SK-N-SH (cell line): ENCODE measurements around the gene CALU. TPM values are rescaled to one million over a fixed set of nuclear protein-coding genes. Genes with fewer than 3 reads are reported as not detected.
A peak's percentile ranks its signal among the peaks of the same experiment; 100 is the strongest.

ENCODE experiments used
- CTCF ChIA-PET: fragments of 300-600, 350-600 bp; formaldehyde crosslinking; extraction: SDS; loops from one replicate; lab custom pipeline; 2021; lab: Yijun Ruan, JAX
- POLR2A ChIA-PET: fragments of 350-600 bp; sonication (Branson Sonifier 250); formaldehyde crosslinking; extraction: SDS; loops from one replicate; lab custom pipeline; 2020; ENCODE audit warnings: antibody characterized with exemption, inconsistent platforms; lab: Yijun Ruan, JAX
- DNase-seq: peaks from one replicate; pipeline ENCODE4 v3.0.0; 2012
- H2AFZ ChIP-seq: fragments of 200-600 bp; sonication (generic); 2 replicates; pipeline ENCODE4 v1.8.1; 2016; ENCODE audit warnings: antibody characterized with exemption, mild to moderate bottlenecking, low read depth
- H3F3A ChIP-seq: fragments of 200-600 bp; sonication (generic); replicated peaks from 2 replicates; pipeline ENCODE3; 2016; ENCODE audit warnings: antibody characterized with exemption, mild to moderate bottlenecking; ENCODE audit not compliant: insufficient read depth
- H3K27ac ChIP-seq, 2 experiments: fragments of 200-500 bp in 1 of 2; fragments of 200-600 bp in 1 of 2; sonication (Bioruptor generic) in 1 of 2; sonication (generic), shearing (Covaris generic) in 1 of 2; 2 replicates each; pipeline versions ENCODE4 v1.5.1 to v1.6.1; 2014 to 2016; ENCODE audit warnings: low read depth in 2 of 2, inconsistent platforms in 1 of 2, low read length in 1 of 2, mild to moderate bottlenecking in 1 of 2, mixed read lengths in 1 of 2
- H3K27me3 ChIP-seq: fragments of 200-600 bp; sonication (generic), shearing (Covaris generic); 2 replicates; pipeline ENCODE4 v1.6.1; 2016; ENCODE audit warnings: mixed run types; ENCODE audit not compliant: insufficient read depth
- H3K36me3 ChIP-seq, 2 experiments: fragments of 200-500 bp in 1 of 2; fragments of 200-600 bp in 1 of 2; sonication (Bioruptor generic) in 1 of 2; sonication (generic) in 1 of 2; replicated peaks in 1 of 2; 2 replicates each; pipeline versions ENCODE3 to v1.5.1; 2014 to 2016; ENCODE audit warnings: low read length in 1 of 2, mild to moderate bottlenecking in 1 of 2; ENCODE audit not compliant: insufficient read depth in 2 of 2, control insufficient read depth in 1 of 2
- H3K4me1 ChIP-seq, 2 experiments: fragments of 200-500 bp in 1 of 2; fragments of 200-600 bp in 1 of 2; sonication (Bioruptor generic) in 1 of 2; sonication (generic), shearing (Covaris generic) in 1 of 2; 2 replicates each; pipeline versions ENCODE4 v1.5.1 to v1.6.1; 2014 to 2016; ENCODE audit warnings: low read depth in 1 of 2, low read length in 1 of 2, mixed run types in 1 of 2; ENCODE audit not compliant: insufficient read depth in 2 of 2, control insufficient read depth in 1 of 2
- H3K4me2 ChIP-seq: fragments of 200-600 bp; sonication (generic), shearing (Covaris generic); 2 replicates; pipeline ENCODE4 v1.6.1; 2017; ENCODE audit warnings: mixed run types
- H3K4me3 ChIP-seq, 2 experiments: fragments of 200-500 bp in 1 of 2; fragments of 200-600 bp in 1 of 2; sonication (Bioruptor generic) in 1 of 2; sonication (generic), shearing (Covaris generic) in 1 of 2; 2 replicates each; pipeline versions ENCODE4 v1.5.1 to v1.8.1; 2014 to 2016; ENCODE audit warnings: low read depth in 2 of 2, inconsistent platforms in 1 of 2, low read length in 1 of 2, mild to moderate bottlenecking in 1 of 2, mixed read lengths in 1 of 2, moderate library complexity in 1 of 2
- H3K79me2 ChIP-seq: fragments of 200-600 bp; sonication (generic); 2 replicates; pipeline ENCODE4 v1.8.1; 2017; ENCODE audit warnings: mild to moderate bottlenecking; ENCODE audit not compliant: insufficient read depth
- H3K9ac ChIP-seq: fragments of 200-600 bp; sonication (generic); 2 replicates; pipeline ENCODE4 v1.6.1; 2017; ENCODE audit warnings: mixed run types
- H3K9me2 ChIP-seq: fragments of 200-600 bp; sonication (generic); 2 replicates; pipeline ENCODE4 v1.6.1; 2017; ENCODE audit warnings: mixed run types
- H3K9me3 ChIP-seq: fragments of 200-600 bp; sonication (generic); 2 replicates; pipeline ENCODE4 v1.6.1; 2017; ENCODE audit warnings: mixed run types, mild to moderate bottlenecking, moderate library complexity
- H4K20me1 ChIP-seq: fragments of 200-600 bp; sonication (generic); 2 replicates; pipeline ENCODE4 v1.6.1; 2017; ENCODE audit warnings: mild to moderate bottlenecking, mixed run types; ENCODE audit not compliant: insufficient read depth
- CTCF ChIP-seq: fragments of 200-600 bp; sonication (generic); IDR thresholded peaks from 2 replicates; pipeline ENCODE4 v1.6.1; 2017; ENCODE audit warnings: antibody characterized with exemption, mild to moderate bottlenecking, moderate library complexity
- ELF1 ChIP-seq: IDR thresholded peaks from 2 replicates; pipeline ENCODE4 v1.4.0; 2012
- EP300 ChIP-seq, 2 experiments: IDR thresholded peaks; 2 replicates each; pipeline versions ENCODE4 v1.4.0 to v1.6.1; 2012; ENCODE audit warnings: borderline replicate concordance in 1 of 2, low read depth in 1 of 2, low read length in 1 of 2
- EZH2phosphoT487 ChIP-seq: fragments of 200-600 bp; sonication (generic); IDR thresholded peaks from 2 replicates; pipeline ENCODE4 v1.6.1; 2017; ENCODE audit warnings: low read depth, mixed run types, mild to moderate bottlenecking, antibody characterized with exemption, moderate library complexity, borderline replicate concordance
- FOXJ3 ChIP-seq: sonication (generic); formaldehyde crosslinking; IDR thresholded peaks from 2 replicates; pipeline ENCODE4 v1.5.1; 2020; ENCODE audit warnings: mild to moderate bottlenecking, missing genetic modification reagents
- JUND ChIP-seq: IDR thresholded peaks from 2 replicates; pipeline ENCODE4 v1.4.0; 2012
- MXI1 ChIP-seq: IDR thresholded peaks from 2 replicates; pipeline ENCODE4 v1.6.1; 2012; ENCODE audit warnings: mild to moderate bottlenecking, low read depth, low read length, improper control_type of control experiment
- NFIC ChIP-seq: IDR thresholded peaks from 2 replicates; pipeline ENCODE4 v1.4.0; 2012; ENCODE audit warnings: borderline replicate concordance
- NRF1 ChIP-seq: IDR thresholded peaks from 2 replicates; pipeline ENCODE4 v1.6.1; 2012; ENCODE audit warnings: low read depth, mild to moderate bottlenecking, low read length
- PBX3 ChIP-seq: IDR thresholded peaks from 2 replicates; pipeline ENCODE4; 2012
- RAD21 ChIP-seq: IDR thresholded peaks from 2 replicates; pipeline ENCODE4 v1.6.1; 2012; ENCODE audit warnings: mild to moderate bottlenecking, low read length
- REST ChIP-seq: IDR thresholded peaks from 2 replicates; pipeline ENCODE4 v1.6.1; 2012; ENCODE audit warnings: mild to moderate bottlenecking, low read depth, low read length, moderate library complexity
- RXRA ChIP-seq: IDR thresholded peaks from 2 replicates; pipeline ENCODE4 v1.4.0; 2012; ENCODE audit warnings: low read depth, mild to moderate bottlenecking, borderline replicate concordance
- SMC3 ChIP-seq: IDR thresholded peaks from 2 replicates; pipeline ENCODE4 v1.6.1; 2012; ENCODE audit warnings: low read depth, low read length, improper control_type of control experiment
- TEAD4 ChIP-seq: IDR thresholded peaks from 2 replicates; pipeline ENCODE4 v1.4.0; 2012; ENCODE audit warnings: mild to moderate bottlenecking, borderline replicate concordance; ENCODE audit not compliant: insufficient read depth
- USF1 ChIP-seq: IDR thresholded peaks from 2 replicates; pipeline ENCODE4 v1.4.0; 2012; ENCODE audit warnings: low read depth, borderline replicate concordance
- WGBS: methylation state at CpG from one replicate; pipeline ENCODE4 v1.1.6; 2017; ENCODE audit warnings: low lambda C conversion rate; 5-methylcytosine and 5-hydroxymethylcytosine counted together
- polyA plus RNA-seq, 3 experiments: library from polyadenylated mRNA; depleted of rRNA; stranded (reverse); fragments of >200 nt; gene quantifications; 2 replicates each; pipeline ENCODE4 v1.2.3, GENCODE V29; 2012

The CALU gene
- polyA plus RNA-seq, 1 of the 3 experiments (the other 2 are of a cell fraction), result 195 TPM

- Histone ChIP-seq H4K20me1 (no peaks in the 10 kb centered on the region), H3F3A (peaks cover 29% of the 10 kb centered on the region), H3K27ac (peak overlapping the region in 1 of 2 experiments; percentile 82; a peak in 2 of 4 replicates), H3K27me3 (no peaks in the 10 kb centered on the region)
- POLR2A ChIA-PET, result no interaction called here
- no peak for DNase-seq
- TF ChIP-seq NFIC (no peak), EP300 (IDR thresholded peaks at IDR 0.05; ENCODE audit: borderline replicate concordance in 1 of 2, low read depth in 1 of 2, low read length in 1 of 2) (no peak), TEAD4 (no peak), SMC3 (no peak), PBX3 (no peak), JUND (no peak), CTCF (no peak), ELF1 (no peak), USF1 (no peak), RAD21 (no peak), MXI1 (no peak), EZH2phosphoT487 (no peak), RXRA (no peak), REST (no peak), NRF1 (no peak), FOXJ3 (CRISPR knock-in tag) (no peak; the same call in 1 of the 2 replicates)
- TF ChIP-seq, all 33 proteins: peak for 0
- Histone ChIP-seq H3K4me1 (peaks cover 15 to 21% of the 10 kb centered on the region in 2 experiments), H3K79me2 (0 out of 2 replicates have a peak, but pooled peaks cover 3% of the 10 kb centered on the region), H3K4me2 (peak overlapping the region; percentile 100; the same call in 1 of the 2 replicates), H2AFZ (no peak overlapping the region), H3K4me3 (peak overlapping the region in 1 of 2 experiments; percentile 85; a peak in 2 of 4 replicates), H3K9ac (no peak overlapping the region), H3K36me3 (peaks cover 11 to 18% of the 10 kb centered on the region in 2 experiments), H3K9me3 (no peaks in the 10 kb centered on the region), H3K9me2 (no peaks in the 10 kb centered on the region)
- CTCF ChIA-PET, result interaction anchor here (0.7 to 2.0 kb wide), 5 partner anchors 12 to 87 kb away, joined by 3 to 4 read pairs (median 3); partner anchors contain the start of gene ATP6V1F
- 98% methylated on average over 5 of the region's 5 CpGs for WGBS
Measured at GRCh38 chr7:128793181-128793547, 54.0 kb downstream of the CALU start.
